ENCODE data around the gene PTPN14.

- no peak for TF ChIP-seq EZH2 (IDR thresholded peaks at IDR 0.05; ENCODE audit: borderline replicate concordance, insufficient read depth, low read length, poor library complexity, severe bottlenecking)
- TF ChIP-seq, protein P1, sequence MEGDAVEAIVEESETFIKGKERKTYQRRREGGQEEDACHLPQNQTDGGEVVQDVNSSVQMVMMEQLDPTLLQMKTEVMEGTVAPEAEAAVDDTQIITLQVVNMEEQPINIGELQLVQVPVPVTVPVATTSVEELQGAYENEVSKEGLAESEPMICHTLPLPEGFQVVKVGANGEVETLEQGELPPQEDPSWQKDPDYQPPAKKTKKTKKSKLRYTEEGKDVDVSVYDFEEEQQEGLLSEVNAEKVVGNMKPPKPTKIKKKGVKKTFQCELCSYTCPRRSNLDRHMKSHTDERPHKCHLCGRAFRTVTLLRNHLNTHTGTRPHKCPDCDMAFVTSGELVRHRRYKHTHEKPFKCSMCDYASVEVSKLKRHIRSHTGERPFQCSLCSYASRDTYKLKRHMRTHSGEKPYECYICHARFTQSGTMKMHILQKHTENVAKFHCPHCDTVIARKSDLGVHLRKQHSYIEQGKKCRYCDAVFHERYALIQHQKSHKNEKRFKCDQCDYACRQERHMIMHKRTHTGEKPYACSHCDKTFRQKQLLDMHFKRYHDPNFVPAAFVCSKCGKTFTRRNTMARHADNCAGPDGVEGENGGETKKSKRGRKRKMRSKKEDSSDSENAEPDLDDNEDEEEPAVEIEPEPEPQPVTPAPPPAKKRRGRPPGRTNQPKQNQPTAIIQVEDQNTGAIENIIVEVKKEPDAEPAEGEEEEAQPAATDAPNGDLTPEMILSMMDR (IDR thresholded peaks at IDR 0.05; ENCODE audit: poor library complexity, severe bottlenecking) = no peak
- no peak for TF ChIP-seq RAD21 (conservative IDR thresholded peaks at IDR 0.05)
- TF ChIP-seq EP300 (conservative IDR thresholded peaks at IDR 0.05; ENCODE audit: poor library complexity, severe bottlenecking) = no peak
- no peak for TF ChIP-seq POLR2AphosphoS5 (IDR thresholded peaks at IDR 0.05)
- no peak for TF ChIP-seq SMC3 (conservative IDR thresholded peaks at IDR 0.05; ENCODE audit: poor library complexity)
- no peak for TF ChIP-seq MXI1 (conservative IDR thresholded peaks at IDR 0.05; ENCODE audit: poor library complexity, severe bottlenecking)
Observed at GRCh38 chr1:214363386-214363785, 188.0 kb downstream of the PTPN14 start.

All from neural cell (in vitro differentiated cells).